GM12878 (cell line): ENCODE data around the gene TMEM253. TPM values are rescaled to one million over a fixed set of nuclear protein-coding genes. Genes with fewer than 3 reads are reported as not detected.

ENCODE experiments used
- CUX1 ChIP-seq: IDR thresholded peaks from 2 replicates; pipeline ENCODE4 v1.6.1; 2012; ENCODE audit warnings: improper control_type of control experiment, low read depth, low read length; ENCODE audit not compliant: insufficient replicate concordance
- ZBTB11 ChIP-seq: fragments of 450-650 bp; formaldehyde crosslinking; IDR thresholded peaks from 2 replicates; pipeline ENCODE4 v1.5.0; 2022; ENCODE audit warnings: mild to moderate bottlenecking, missing genetic modification characterization
- polyA plus RNA-seq, 11 experiments: library from polyadenylated mRNA; depleted of rRNA in 4 of 11; unstranded in 6 of 11; stranded (reverse) in 5 of 11; fragments of >200 nt; fragmentation: Nextera tagmentation in 4 of 11; fragmentation: Illumina TruSeq in 1 of 11; extraction: Ambion mirVana in 4 of 11; extraction: Trizol in 1 of 11; gene quantifications; 1 replicate in 1 of 11; 2 replicates in 10 of 11; pipeline versions ENCODE4 v1.2.1 to v1.2.3, GENCODE V29; 2011 to 2016; ENCODE audit warnings: inconsistent platforms in 2 of 11, missing spikeins in 2 of 11, low read depth in 1 of 11
- total RNA-seq, 4 experiments: library from RNA; depleted of rRNA in 3 of 4; stranded (reverse); fragments of >200 nt in 3 of 4; fragmentation: Illumina TruSeq in 1 of 4; extraction: Trizol in 1 of 4; gene quantifications; 2 replicates each; pipeline versions ENCODE4 v1.2.1 to v1.2.3, GENCODE V29; 2013 to 2021

Gene TMEM253
- total and polyA plus RNA-seq, 10 of the 15 experiments (the other 5 are each of a cell fraction or from before 2014, with no cell fraction given) = 0.11 to 0.48 TPM; not detected in 8

GRCh38 chr14:21084998-21085853 lies 15.6 kb upstream of the TMEM253 start (continued):
- TF ChIP-seq CUX1 (no peak), ZBTB11 (CRISPR knock-in tag) (no peak)
- TF ChIP-seq, all 136 proteins: peak for 0
